ENCODE measurements around the gene KLC3. TPM values are rescaled to one million over a fixed set of nuclear protein-coding genes. Genes with fewer than 3 reads are reported as not detected.
"Not testable (repeated sequence)": the region's sequence is repeated elsewhere in the genome, so short reads cannot be mapped to it uniquely, and the experiment has no call there.

The KLC3 gene
- total and polyA plus RNA-seq, 2 experiments from 2014 or later, result not detected

- no peaks in the 10 kb centered on the region for H3K36me3 ChIP-seq (ENCODE audit: low read depth)
- no peak for DNase-seq
- no peaks in the 10 kb centered on the region for H3K9me3 ChIP-seq (ENCODE audit: low read depth)
- 77% methylated on average over 10 of the region's 10 CpGs for WGBS, 2 experiments (ENCODE audit: low coverage in 1 of 2, low lambda C conversion rate in 2 of 2, missing lambda C conversion rate in 2 of 2)
- no peaks in the 10 kb centered on the region for H3K4me1 ChIP-seq (ENCODE audit: insufficient read depth)
- H2AFZ ChIP-seq, result no peak overlapping the region
- no peaks in the 10 kb centered on the region for H3K27me3 ChIP-seq (replicated peaks; ENCODE audit: insufficient read depth)
- no peak overlapping the region for H3K27ac ChIP-seq
- H3K9ac ChIP-seq, result no peak overlapping the region
- in situ Hi-C loops (cut with MboI), result no loop called here
- no peaks in the 10 kb centered on the region for H3K79me2 ChIP-seq (ENCODE audit: insufficient read depth)
- no peaks in the 10 kb centered on the region for H4K20me1 ChIP-seq (ENCODE audit: insufficient read depth)
- no peaks in the 10 kb centered on the region for H3F3A ChIP-seq (ENCODE audit: insufficient read depth)
- no peak overlapping the region for H3K4me3 ChIP-seq
- H3K4me2 ChIP-seq (ENCODE audit: unreplicated experiment), result no peak overlapping the region
- no peaks in the 10 kb centered on the region for H3K9me2 ChIP-seq (ENCODE audit: insufficient read depth)
- TF ChIP-seq EZH2phosphoT487 (IDR thresholded peaks at IDR 0.05; ENCODE audit: insufficient read depth, low read depth) (no peak), EZH2 (IDR thresholded peaks at IDR 0.05; ENCODE audit: insufficient read depth, poor library complexity, severe bottlenecking) (no peak)
These were observed 6.8 kb upstream of the KLC3 start for GRCh38 chr19:45333609-45334303.

GRCh38 chr19:45334881-45335280 lies 5.7 kb upstream of the KLC3 start:
- H3K9ac ChIP-seq; H3K79me2 ChIP-seq (ENCODE audit: insufficient read depth); H3K9me3 ChIP-seq (ENCODE audit: low read depth); H2AFZ ChIP-seq; H3K4me3 ChIP-seq; H3K4me2 ChIP-seq (ENCODE audit: unreplicated experiment); H3K9me2 ChIP-seq (ENCODE audit: insufficient read depth); H3K4me1 ChIP-seq (ENCODE audit: insufficient read depth); H3K27ac ChIP-seq; DNase-seq; H3K36me3 ChIP-seq (ENCODE audit: low read depth); H4K20me1 ChIP-seq (ENCODE audit: insufficient read depth); H3K27me3 ChIP-seq (replicated peaks; ENCODE audit: insufficient read depth); H3F3A ChIP-seq (ENCODE audit: insufficient read depth); in situ Hi-C loops (cut with MboI): not testable (repeated sequence)
- 68 to 71% methylated on average over 4 of the region's 4 CpGs for WGBS, 2 experiments (ENCODE audit: low coverage in 1 of 2, low lambda C conversion rate in 2 of 2, missing lambda C conversion rate in 2 of 2)

DNA sequence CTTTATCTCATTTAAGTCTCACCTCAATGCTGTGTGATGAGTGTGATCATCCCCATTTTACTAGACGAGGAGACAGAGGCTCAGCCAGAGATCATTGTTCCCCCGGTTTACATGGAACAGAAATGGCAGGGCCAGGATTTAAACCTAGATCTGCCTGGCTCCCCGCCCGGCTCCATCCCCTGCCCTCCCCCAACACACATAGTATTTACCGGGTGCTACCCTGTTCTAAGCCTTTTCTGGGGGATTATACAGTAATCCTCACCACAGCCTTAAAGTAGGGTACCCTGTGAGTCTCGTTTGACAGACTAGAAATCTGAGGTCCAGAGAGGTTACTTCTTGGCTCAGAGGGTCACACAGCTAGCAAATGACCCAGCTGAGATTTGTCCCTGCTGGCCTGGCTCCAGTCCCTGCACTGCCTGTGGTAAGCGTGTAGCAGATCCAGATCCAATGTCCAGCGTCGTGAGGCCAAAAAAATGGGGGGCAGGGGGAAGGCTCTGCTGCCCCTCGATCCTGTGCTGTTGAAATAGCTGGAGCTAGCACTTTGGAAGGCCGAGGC lies 3.8 kb upstream of the KLC3 start:
- H3K4me2 ChIP-seq (ENCODE audit: unreplicated experiment), result no peak overlapping the region
- no peaks in the 10 kb centered on the region for H3K4me1 ChIP-seq (ENCODE audit: insufficient read depth)
- WGBS, 2 experiments (ENCODE audit: low coverage in 1 of 2, low lambda C conversion rate in 2 of 2, missing lambda C conversion rate in 2 of 2), result 57 to 62% methylated on average over 11 of the region's 11 CpGs
- H3K4me3 ChIP-seq, result no peak overlapping the region
- in situ Hi-C loops (cut with MboI), result no loop called here
- TF ChIP-seq EZH2phosphoT487 (IDR thresholded peaks at IDR 0.05; ENCODE audit: insufficient read depth, low read depth) (no peak), EZH2 (IDR thresholded peaks at IDR 0.05; ENCODE audit: insufficient read depth, poor library complexity, severe bottlenecking) (no peak)
- H3K27ac ChIP-seq, result no peak overlapping the region
- no peaks in the 10 kb centered on the region for H3F3A ChIP-seq (ENCODE audit: insufficient read depth)
- H3K9ac ChIP-seq, result no peak overlapping the region
- peaks cover 5% of the 10 kb centered on the region; the same call in 1 of the 2 replicates for H3K27me3 ChIP-seq (replicated peaks; ENCODE audit: insufficient read depth)
- no peaks in the 10 kb centered on the region for H3K9me3 ChIP-seq (ENCODE audit: low read depth)
- H3K9me2 ChIP-seq (ENCODE audit: insufficient read depth), result no peaks in the 10 kb centered on the region
- H3K79me2 ChIP-seq (ENCODE audit: insufficient read depth), result no peaks in the 10 kb centered on the region
- DNase-seq, result no peak
- H2AFZ ChIP-seq, result no peak overlapping the region
- no peaks in the 10 kb centered on the region for H4K20me1 ChIP-seq (ENCODE audit: insufficient read depth)
- no peaks in the 10 kb centered on the region for H3K36me3 ChIP-seq (ENCODE audit: low read depth)

DNA sequence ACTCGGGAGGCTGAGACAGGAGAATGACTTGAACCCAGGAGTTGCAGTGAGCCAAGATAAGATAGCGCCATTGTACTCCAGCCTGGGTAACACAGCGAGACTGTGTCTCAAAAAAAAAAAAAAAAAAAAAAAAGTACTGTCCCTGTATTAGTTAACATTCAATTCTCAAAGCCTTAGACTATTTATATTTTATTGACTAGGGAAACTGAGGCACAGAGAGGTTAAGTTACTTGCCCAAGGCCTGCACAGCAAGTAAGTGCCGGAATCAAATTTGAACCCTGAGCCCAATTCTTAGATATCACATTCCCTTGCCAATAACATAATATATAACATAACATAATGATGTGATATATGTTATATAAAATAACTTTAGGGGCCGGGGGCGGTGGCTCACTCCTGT lies 921 bp upstream of the KLC3 start:
- no peak for TF ChIP-seq EZH2phosphoT487 (IDR thresholded peaks at IDR 0.05; ENCODE audit: insufficient read depth, low read depth)
- no peak for TF ChIP-seq EZH2 (IDR thresholded peaks at IDR 0.05; ENCODE audit: insufficient read depth, poor library complexity, severe bottlenecking)
- H3K9ac ChIP-seq, result no peak overlapping the region
- no peaks in the 10 kb centered on the region for H3K9me2 ChIP-seq (ENCODE audit: insufficient read depth)
- H3K4me1 ChIP-seq (ENCODE audit: insufficient read depth), result no peaks in the 10 kb centered on the region
- no peaks in the 10 kb centered on the region for H4K20me1 ChIP-seq (ENCODE audit: insufficient read depth)
- WGBS, 2 experiments (ENCODE audit: low coverage in 1 of 2, low lambda C conversion rate in 2 of 2, missing lambda C conversion rate in 2 of 2), result 57 to 62% methylated on average over 4 to 6 of the region's 6 CpGs
- H3F3A ChIP-seq (ENCODE audit: insufficient read depth), result no peaks in the 10 kb centered on the region
- H3K9me3 ChIP-seq (ENCODE audit: low read depth), result no peaks in the 10 kb centered on the region
- in situ Hi-C loops (cut with MboI), result no loop called here
- no peaks in the 10 kb centered on the region for H3K79me2 ChIP-seq (ENCODE audit: insufficient read depth)
- peaks cover 5% of the 10 kb centered on the region; the same call in 1 of the 2 replicates for H3K27me3 ChIP-seq (replicated peaks; ENCODE audit: insufficient read depth)
- H2AFZ ChIP-seq, result no peak overlapping the region
- no peak for DNase-seq
- no peak overlapping the region for H3K27ac ChIP-seq
- H3K36me3 ChIP-seq (ENCODE audit: low read depth), result no peaks in the 10 kb centered on the region
- H3K4me2 ChIP-seq (ENCODE audit: unreplicated experiment), result no peak overlapping the region
- H3K4me3 ChIP-seq, result no peak overlapping the region

Measured in GM23248 (cell line).